Measurements from ENCODE around the gene SUPT5H.
A peak's percentile ranks its signal among the peaks of the same experiment; 100 is the strongest.

Gene SUPT5H

GRCh38 chr19:39409208-39410016, 36.0 kb upstream of the SUPT5H start:
- TF ChIP-seq EZH2 (IDR thresholded peaks at IDR 0.05; ENCODE audit: borderline replicate concordance, low read depth, low read length, severe bottlenecking) (no peak), CTCF (IDR thresholded peaks at IDR 0.05; ENCODE audit: borderline replicate concordance, extremely low read depth, low read length, poor library complexity, severe bottlenecking) (no peak)
- peaks cover 70% of the 10 kb centered on the region for H3K4me1 ChIP-seq (ENCODE audit: insufficient read depth, low read length)
- no peak for ATAC-seq (ENCODE audit: insufficient read depth, low read depth)
- H3K9ac ChIP-seq (ENCODE audit: low read depth, low read length): peak overlapping the region; percentile 67
- peak overlapping the region; percentile 63 for H3K4me2 ChIP-seq (ENCODE audit: insufficient read depth, low read length)
- peaks cover 15% of the 10 kb centered on the region for H3K36me3 ChIP-seq (ENCODE audit: insufficient read depth, low read length)
- no peaks in the 10 kb centered on the region for H3K9me3 ChIP-seq (ENCODE audit: insufficient read depth, low read length, severe bottlenecking)
- H3K4me3 ChIP-seq (ENCODE audit: low read depth in 1 of 2, low read length in 2 of 2): peak overlapping the region; percentile 16 to 57; a peak in 3 of 4 replicates
- H3K27me3 ChIP-seq (ENCODE audit: insufficient read depth, low read length, poor library complexity): no peaks in the 10 kb centered on the region
- H3K27ac ChIP-seq (ENCODE audit: low read length): peak overlapping the region; percentile 75
- H4K20me1 ChIP-seq (ENCODE audit: insufficient read depth, low read length): peaks cover 20% of the 10 kb centered on the region
- peak overlapping the region; percentile 61 for H2AFZ ChIP-seq (ENCODE audit: low read depth, low read length)
- peaks cover 37% of the 10 kb centered on the region for H3K79me2 ChIP-seq (ENCODE audit: insufficient read depth, low read length)
- DNase-seq: peak; percentile 73

- Histone ChIP-seq H3K9ac (ENCODE audit: low read depth, low read length) (peak overlapping the region; percentile 67), H3K79me2 (ENCODE audit: insufficient read depth, low read length) (peaks cover 45% of the 10 kb centered on the region), H3K36me3 (ENCODE audit: insufficient read depth, low read length) (peaks cover 23% of the 10 kb centered on the region), H2AFZ (ENCODE audit: low read depth, low read length) (peak overlapping the region; percentile 61), H3K27ac (ENCODE audit: low read length) (peak overlapping the region; percentile 75), H3K4me3 (ENCODE audit: low read depth in 1 of 2, low read length in 2 of 2) (peak overlapping the region; percentile 16 to 57; a peak in 3 of 4 replicates), H3K4me1 (ENCODE audit: insufficient read depth, low read length) (peaks cover 78% of the 10 kb centered on the region), H4K20me1 (ENCODE audit: insufficient read depth, low read length) (peaks cover 23% of the 10 kb centered on the region), H3K4me2 (ENCODE audit: insufficient read depth, low read length) (peak overlapping the region; percentile 63), H3K9me3 (ENCODE audit: insufficient read depth, low read length, severe bottlenecking) (no peaks in the 10 kb centered on the region), H3K27me3 (ENCODE audit: insufficient read depth, low read length, poor library complexity) (no peaks in the 10 kb centered on the region)
- TF ChIP-seq EZH2 (IDR thresholded peaks at IDR 0.05; ENCODE audit: borderline replicate concordance, low read depth, low read length, severe bottlenecking): no peak
- no peak for TF ChIP-seq CTCF (IDR thresholded peaks at IDR 0.05; ENCODE audit: borderline replicate concordance, extremely low read depth, low read length, poor library complexity, severe bottlenecking)
- DNase-seq: peak; percentile 61
- peak; percentile 18 for ATAC-seq (ENCODE audit: insufficient read depth, low read depth)
These were observed 35.2 kb upstream of the SUPT5H start for GRCh38 chr19:39410017-39410830.

- ATAC-seq (ENCODE audit: insufficient read depth, low read depth) (no peak), DNase-seq (no peak)
- no peaks in the 10 kb centered on the region for H3K9me3 ChIP-seq (ENCODE audit: insufficient read depth, low read length, severe bottlenecking)
- 0 out of 2 replicates have a peak overlapping the region, but pooled peaks have one; percentile 61 for H2AFZ ChIP-seq (ENCODE audit: low read depth, low read length)
- H3K9ac ChIP-seq (ENCODE audit: low read depth, low read length): peak overlapping the region; percentile 67; the same call in 1 of the 2 replicates
- peaks cover 77% of the 10 kb centered on the region for H3K4me1 ChIP-seq (ENCODE audit: insufficient read depth, low read length)
- peaks cover 50% of the 10 kb centered on the region for H3K79me2 ChIP-seq (ENCODE audit: insufficient read depth, low read length)
- peaks cover 23% of the 10 kb centered on the region for H4K20me1 ChIP-seq (ENCODE audit: insufficient read depth, low read length)
- no peaks in the 10 kb centered on the region for H3K27me3 ChIP-seq (ENCODE audit: insufficient read depth, low read length, poor library complexity)
- no peak for TF ChIP-seq EZH2 (IDR thresholded peaks at IDR 0.05; ENCODE audit: borderline replicate concordance, low read depth, low read length, severe bottlenecking)
- no peak for TF ChIP-seq CTCF (IDR thresholded peaks at IDR 0.05; ENCODE audit: borderline replicate concordance, extremely low read depth, low read length, poor library complexity, severe bottlenecking)
- peak overlapping the region; percentile 63 for H3K4me2 ChIP-seq (ENCODE audit: insufficient read depth, low read length)
- H3K4me3 ChIP-seq (ENCODE audit: low read depth in 1 of 2, low read length in 2 of 2): peak overlapping the region in 1 of 2 experiments; percentile 57; a peak in 2 of 4 replicates
- H3K36me3 ChIP-seq (ENCODE audit: insufficient read depth, low read length): peaks cover 28% of the 10 kb centered on the region
- peak overlapping the region; percentile 75 for H3K27ac ChIP-seq (ENCODE audit: low read length)
These were observed 34.6 kb upstream of the SUPT5H start for GRCh38 chr19:39410831-39411080.
